ENCODE data around the gene DHX38.

Gene DHX38

GRCh38 chr16:72110662-72111615 lies 17.3 kb downstream of the DHX38 start:
- Histone ChIP-seq H3K36me3 (ENCODE audit: low read depth) (peaks cover 65% of the 10 kb centered on the region), H3K4me1 (ENCODE audit: insufficient read depth, poor library complexity, severe bottlenecking) (no peaks in the 10 kb centered on the region), H3K27ac (ENCODE audit: poor library complexity, severe bottlenecking) (no peak overlapping the region), H3K4me3 (ENCODE audit: severe bottlenecking) (no peak overlapping the region), H3K27me3 (ENCODE audit: insufficient read depth, poor library complexity, severe bottlenecking) (no peaks in the 10 kb centered on the region), H3K9me3 (ENCODE audit: severe bottlenecking) (no peaks in the 10 kb centered on the region)
- DNase-seq (ENCODE audit: low spot score) (no peak), ATAC-seq (ENCODE audit: low read depth) (no peak)
- TF ChIP-seq CTCF (IDR thresholded peaks at IDR 0.05; ENCODE audit: poor library complexity, severe bottlenecking), result no peak

- no peak; the same call in 2 of the 3 replicates for ATAC-seq (ENCODE audit: low read depth)
- Histone ChIP-seq H3K4me3 (ENCODE audit: severe bottlenecking) (no peak overlapping the region), H3K36me3 (ENCODE audit: low read depth) (peaks cover 56% of the 10 kb centered on the region), H3K4me1 (ENCODE audit: insufficient read depth, poor library complexity, severe bottlenecking) (no peaks in the 10 kb centered on the region), H3K9me3 (ENCODE audit: severe bottlenecking) (no peaks in the 10 kb centered on the region), H3K27ac (ENCODE audit: poor library complexity, severe bottlenecking) (no peak overlapping the region), H3K27me3 (ENCODE audit: insufficient read depth, poor library complexity, severe bottlenecking) (no peaks in the 10 kb centered on the region)
- TF ChIP-seq CTCF (IDR thresholded peaks at IDR 0.05; ENCODE audit: poor library complexity, severe bottlenecking), result no peak
- DNase-seq (ENCODE audit: low spot score), result no peak
Observed at GRCh38 chr16:72111657-72112451, 18.2 kb downstream of the DHX38 start.

GRCh38 chr16:72112452-72112792 lies 18.8 kb downstream of the DHX38 start:
- Histone ChIP-seq H3K36me3 (ENCODE audit: low read depth) (peaks cover 52% of the 10 kb centered on the region), H3K9me3 (ENCODE audit: severe bottlenecking) (no peaks in the 10 kb centered on the region), H3K4me3 (ENCODE audit: severe bottlenecking) (no peak overlapping the region), H3K27me3 (ENCODE audit: insufficient read depth, poor library complexity, severe bottlenecking) (no peaks in the 10 kb centered on the region), H3K27ac (ENCODE audit: poor library complexity, severe bottlenecking) (no peak overlapping the region), H3K4me1 (ENCODE audit: insufficient read depth, poor library complexity, severe bottlenecking) (no peaks in the 10 kb centered on the region)
- ATAC-seq (ENCODE audit: low read depth) (no peak), DNase-seq (ENCODE audit: low spot score) (no peak)
- no peak for TF ChIP-seq CTCF (IDR thresholded peaks at IDR 0.05; ENCODE audit: poor library complexity, severe bottlenecking)

- ATAC-seq (ENCODE audit: low read depth) (peak; percentile 23; the same call in 1 of the 3 replicates), DNase-seq (ENCODE audit: low spot score) (no peak)
- H3K4me1 ChIP-seq (ENCODE audit: insufficient read depth, poor library complexity, severe bottlenecking), result no peaks in the 10 kb centered on the region
- H3K36me3 ChIP-seq (ENCODE audit: low read depth), result peaks cover 46% of the 10 kb centered on the region
- no peak overlapping the region for H3K4me3 ChIP-seq (ENCODE audit: severe bottlenecking)
- H3K9me3 ChIP-seq (ENCODE audit: severe bottlenecking), result no peaks in the 10 kb centered on the region
- H3K27me3 ChIP-seq (ENCODE audit: insufficient read depth, poor library complexity, severe bottlenecking), result no peaks in the 10 kb centered on the region
- TF ChIP-seq CTCF (IDR thresholded peaks at IDR 0.05; ENCODE audit: poor library complexity, severe bottlenecking), result no peak
- no peak overlapping the region for H3K27ac ChIP-seq (ENCODE audit: poor library complexity, severe bottlenecking)
Observed at GRCh38 chr16:72112906-72113615, 19.4 kb downstream of the DHX38 start.

All from RWPE2 (cell line).